ENCODE data around the gene EYS.

GRCh38 chr6:65566117-65566516, 140.9 kb downstream of the EYS start:
- TF ChIP-seq CTCF (IDR thresholded peaks at IDR 0.05) (peak; percentile 22), SMC3 (IDR thresholded peaks at IDR 0.05; ENCODE audit: low read depth, low read length) (no peak), IRF3 (IDR thresholded peaks at IDR 0.05; ENCODE audit: low read depth, low read length) (no peak), POLR2AphosphoS5 (IDR thresholded peaks at IDR 0.05; ENCODE audit: low read depth, low read length) (no peak)

All from SK-N-SH (cell line).